K562 (cell line): ENCODE measurements around the gene ARHGAP29.

Experiments
- ARID2 ChIP-seq: fragments of 450-650 bp; IDR thresholded peaks from 2 replicates; pipeline ENCODE4 v1.6.1; 2017; ENCODE audit warnings: antibody characterized with exemption, mild to moderate bottlenecking
- ATF7 ChIP-seq: fragments of 450-650 bp; IDR thresholded peaks from 2 replicates; pipeline ENCODE4 v1.7.1; 2014; ENCODE audit warnings: mild to moderate bottlenecking, moderate library complexity
- CTCF ChIP-seq, 3 experiments: IDR thresholded peaks in 2 of 3; conservative IDR thresholded peaks in 1 of 3; 2 replicates each; pipeline ENCODE4 v1.5.1; 2011 to 2012; ENCODE audit warnings: low read length in 3 of 3, mild to moderate bottlenecking in 3 of 3, control low read depth in 2 of 3, improper control_type of control experiment in 1 of 3, inconsistent platforms in 1 of 3, low read depth in 1 of 3, mixed read lengths in 1 of 3, moderate library complexity in 1 of 3; ENCODE audit not compliant: insufficient read depth in 2 of 3
- HES1 ChIP-seq: fragments of 450-650 bp; IDR thresholded peaks from 2 replicates; pipeline ENCODE4 v1.6.1; 2016; ENCODE audit warnings: low read depth, mild to moderate bottlenecking, moderate library complexity
- MLLT1 ChIP-seq, 2 experiments: fragments of 450-650 bp; IDR thresholded peaks; 2 replicates each; pipeline ENCODE4 v1.6.1; 2016
- NFE2L1 ChIP-seq: fragments of 450-650 bp; IDR thresholded peaks from 2 replicates; pipeline ENCODE4 v1.6.1; 2016; ENCODE audit warnings: missing genetic modification characterization, low read depth, mild to moderate bottlenecking, missing compliant biosample characterization, moderate library complexity, borderline replicate concordance
- POLR2A ChIP-seq: fragments of 450-650 bp; conservative IDR thresholded peaks from 2 replicates; pipeline ENCODE4 v1.6.1; 2016
- SMARCE1 ChIP-seq: fragments of 450-650 bp; IDR thresholded peaks from 2 replicates; pipeline ENCODE4 v1.7.1; 2016; ENCODE audit warnings: mild to moderate bottlenecking
- ZBTB49 ChIP-seq: sonication (generic); formaldehyde crosslinking; IDR thresholded peaks from 2 replicates; pipeline ENCODE4 v1.8.0; 2022; ENCODE audit warnings: missing genetic modification reagents, mild to moderate bottlenecking, borderline replicate concordance
- ZNF740 ChIP-seq, 3 experiments: fragments of 200-800 bp in 1 of 3; sonication (Bioruptor generic) in 1 of 3; sonication (generic) in 1 of 3; formaldehyde crosslinking in 1 of 3; IDR thresholded peaks; 2 replicates each; pipeline versions ENCODE4 v1.6.1 to v1.8.0; 2016 to 2022; ENCODE audit warnings: mild to moderate bottlenecking in 2 of 3, missing compliant biosample characterization in 2 of 3, missing genetic modification characterization in 2 of 3, missing genetic modification reagents in 1 of 3
- ZNF785 ChIP-seq: fragments of 250-450 bp; sonication (Bioruptor Pico); IDR thresholded peaks from 2 replicates; pipeline ENCODE4 v1.4.0; 2020; ENCODE audit warnings: mild to moderate bottlenecking

- no peak for TF ChIP-seq MLLT1 (IDR thresholded peaks at IDR 0.05)
- no peak for TF ChIP-seq HES1
- TF ChIP-seq CTCF (IDR thresholded peaks at IDR 0.05 in 2 of 3, conservative IDR thresholded peaks at IDR 0.05 in 1 of 3; ENCODE audit: insufficient read depth in 2 of 3, low read depth in 1 of 3, low read length in 3 of 3) = no peak
- no peak for TF ChIP-seq ZNF740 (CRISPR knock-in tag; IDR thresholded peaks at IDR 0.05)
- TF ChIP-seq ZNF740 (tag; IDR thresholded peaks at IDR 0.05) = no peak
- no peak for TF ChIP-seq ARID2
- TF ChIP-seq POLR2A = no peak
- TF ChIP-seq ZNF785 (CRISPR knock-in tag) = no peak
- TF ChIP-seq NFE2L1 = no peak
- no peak for TF ChIP-seq SMARCE1
- TF ChIP-seq ATF7 = no peak
- no peak for TF ChIP-seq ZBTB49
Observed at GRCh38 chr1:94281361-94282142, 44.2 kb upstream of the ARHGAP29 start.
